Liver (tissue), 3 donors: Measurements from ENCODE around the gene LDLRAD4.

Experiments
- EGR1 ChIP-seq, 2 donors: IDR thresholded peaks; 2 replicates each; pipeline ENCODE4 v1.6.1; 2016 to 2018; ENCODE audit warnings: antibody characterized with exemption in 2 of 2, low read depth in 2 of 2
- FOXA1 ChIP-seq: IDR thresholded peaks from 2 replicates; pipeline ENCODE4 v1.6.1; 2016; ENCODE audit warnings: antibody characterized with exemption
- JUND ChIP-seq, 2 donors: IDR thresholded peaks; 2 replicates each; pipeline ENCODE4 v1.6.1; 2016; ENCODE audit warnings: antibody characterized with exemption in 2 of 2
- NR2F2 ChIP-seq: IDR thresholded peaks from 2 replicates; pipeline ENCODE4 v1.6.1; 2016; ENCODE audit warnings: antibody characterized with exemption
- RAD21 ChIP-seq, 2 donors: IDR thresholded peaks; 2 replicates each; pipeline ENCODE4 v1.6.1; 2016; ENCODE audit warnings: antibody characterized with exemption in 2 of 2, mild to moderate bottlenecking in 2 of 2
- REST ChIP-seq: IDR thresholded peaks from 2 replicates; pipeline ENCODE4 v1.6.1; 2016; ENCODE audit warnings: antibody characterized with exemption, mild to moderate bottlenecking
- RXRA ChIP-seq, 2 donors: IDR thresholded peaks; 2 replicates each; pipeline ENCODE4 v1.6.1; 2017 to 2018; ENCODE audit warnings: antibody characterized with exemption in 2 of 2, mild to moderate bottlenecking in 1 of 2
- YY1 ChIP-seq: IDR thresholded peaks from 2 replicates; pipeline ENCODE4 v1.6.1; 2016; ENCODE audit warnings: antibody characterized with exemption, mild to moderate bottlenecking
- TF ChIP-seq, protein P1 (sequence below): fragments of 150-350 bp; IDR thresholded peaks from 2 replicates; pipeline ENCODE4 v1.5.1; 2017; ENCODE audit warnings: improper control_type of control experiment, low read depth, low read length; ENCODE audit not compliant: missing input control
- TF ChIP-seq, protein P2 (sequence below): IDR thresholded peaks from 2 replicates; pipeline ENCODE4 v1.6.1; 2016; ENCODE audit warnings: antibody characterized with exemption
- TF ChIP-seq, protein P3 (sequence below): IDR thresholded peaks from 2 replicates; pipeline ENCODE4 v1.6.1; 2016; ENCODE audit warnings: antibody characterized with exemption
- TF ChIP-seq, protein P4 (sequence below): IDR thresholded peaks from 2 replicates; pipeline ENCODE4 v1.6.1; 2016; ENCODE audit warnings: antibody characterized with exemption
- donor health status: healthy.
- donor health status: healthy.

DNA sequence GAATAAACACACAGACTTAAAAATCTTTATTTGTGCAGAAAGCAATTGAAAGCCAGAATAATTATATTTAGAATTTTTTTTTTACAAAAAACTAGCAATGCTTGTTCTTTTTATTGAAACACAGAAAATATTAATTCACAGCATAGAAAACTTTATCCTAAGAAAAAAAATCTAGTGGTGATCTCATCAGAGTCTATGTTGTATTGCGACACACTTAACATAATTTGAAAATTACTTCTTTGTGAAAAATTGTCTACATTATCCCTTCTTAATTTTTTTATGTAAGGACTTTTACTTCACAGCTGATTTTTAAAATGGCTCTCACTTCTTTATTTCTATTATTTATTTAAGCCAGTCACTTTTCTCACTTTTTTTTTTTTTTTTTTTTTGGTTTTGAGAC is 103.4 kb downstream of the LDLRAD4 start:
- TF ChIP-seq RAD21 (IDR thresholded peaks at IDR 0.05) = no peak
- TF ChIP-seq, protein P1, sequence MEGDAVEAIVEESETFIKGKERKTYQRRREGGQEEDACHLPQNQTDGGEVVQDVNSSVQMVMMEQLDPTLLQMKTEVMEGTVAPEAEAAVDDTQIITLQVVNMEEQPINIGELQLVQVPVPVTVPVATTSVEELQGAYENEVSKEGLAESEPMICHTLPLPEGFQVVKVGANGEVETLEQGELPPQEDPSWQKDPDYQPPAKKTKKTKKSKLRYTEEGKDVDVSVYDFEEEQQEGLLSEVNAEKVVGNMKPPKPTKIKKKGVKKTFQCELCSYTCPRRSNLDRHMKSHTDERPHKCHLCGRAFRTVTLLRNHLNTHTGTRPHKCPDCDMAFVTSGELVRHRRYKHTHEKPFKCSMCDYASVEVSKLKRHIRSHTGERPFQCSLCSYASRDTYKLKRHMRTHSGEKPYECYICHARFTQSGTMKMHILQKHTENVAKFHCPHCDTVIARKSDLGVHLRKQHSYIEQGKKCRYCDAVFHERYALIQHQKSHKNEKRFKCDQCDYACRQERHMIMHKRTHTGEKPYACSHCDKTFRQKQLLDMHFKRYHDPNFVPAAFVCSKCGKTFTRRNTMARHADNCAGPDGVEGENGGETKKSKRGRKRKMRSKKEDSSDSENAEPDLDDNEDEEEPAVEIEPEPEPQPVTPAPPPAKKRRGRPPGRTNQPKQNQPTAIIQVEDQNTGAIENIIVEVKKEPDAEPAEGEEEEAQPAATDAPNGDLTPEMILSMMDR = no peak
- TF ChIP-seq RXRA (IDR thresholded peaks at IDR 0.05) = no peak
- TF ChIP-seq, protein P2, sequence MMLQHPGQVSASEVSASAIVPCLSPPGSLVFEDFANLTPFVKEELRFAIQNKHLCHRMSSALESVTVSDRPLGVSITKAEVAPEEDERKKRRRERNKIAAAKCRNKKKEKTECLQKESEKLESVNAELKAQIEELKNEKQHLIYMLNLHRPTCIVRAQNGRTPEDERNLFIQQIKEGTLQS = no peak
- no peak for TF ChIP-seq JUND (IDR thresholded peaks at IDR 0.05)
- no peak for TF ChIP-seq FOXA1
- no peak for TF ChIP-seq EGR1 (IDR thresholded peaks at IDR 0.05; ENCODE audit: low read depth in 2 of 2)
- no peak for TF ChIP-seq YY1
- TF ChIP-seq, protein P3, sequence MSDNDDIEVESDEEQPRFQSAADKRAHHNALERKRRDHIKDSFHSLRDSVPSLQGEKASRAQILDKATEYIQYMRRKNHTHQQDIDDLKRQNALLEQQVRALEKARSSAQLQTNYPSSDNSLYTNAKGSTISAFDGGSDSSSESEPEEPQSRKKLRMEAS = no peak
- TF ChIP-seq REST = no peak
- no peak for TF ChIP-seq NR2F2
- TF ChIP-seq, protein P4, sequence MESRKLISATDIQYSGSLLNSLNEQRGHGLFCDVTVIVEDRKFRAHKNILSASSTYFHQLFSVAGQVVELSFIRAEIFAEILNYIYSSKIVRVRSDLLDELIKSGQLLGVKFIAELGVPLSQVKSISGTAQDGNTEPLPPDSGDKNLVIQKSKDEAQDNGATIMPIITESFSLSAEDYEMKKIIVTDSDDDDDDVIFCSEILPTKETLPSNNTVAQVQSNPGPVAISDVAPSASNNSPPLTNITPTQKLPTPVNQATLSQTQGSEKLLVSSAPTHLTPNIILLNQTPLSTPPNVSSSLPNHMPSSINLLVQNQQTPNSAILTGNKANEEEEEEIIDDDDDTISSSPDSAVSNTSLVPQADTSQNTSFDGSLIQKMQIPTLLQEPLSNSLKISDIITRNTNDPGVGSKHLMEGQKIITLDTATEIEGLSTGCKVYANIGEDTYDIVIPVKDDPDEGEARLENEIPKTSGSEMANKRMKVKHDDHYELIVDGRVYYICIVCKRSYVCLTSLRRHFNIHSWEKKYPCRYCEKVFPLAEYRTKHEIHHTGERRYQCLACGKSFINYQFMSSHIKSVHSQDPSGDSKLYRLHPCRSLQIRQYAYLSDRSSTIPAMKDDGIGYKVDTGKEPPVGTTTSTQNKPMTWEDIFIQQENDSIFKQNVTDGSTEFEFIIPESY = no peak
